SK-N-SH treated with all-trans-retinoic acid at 6 μM for 48 hours (cell line): ENCODE measurements around the gene SMPD4.
"Not testable (repeated sequence)": the region's sequence is repeated elsewhere in the genome, so short reads cannot be mapped to it uniquely, and the experiment has no call there.

Experiments
- ATAC-seq: fragments of 200-7000 bp; cut with Tn5 transposase; 3 replicates; pipeline ENCODE4 v1.9.1; 2020; ENCODE audit warnings: mild to moderate bottlenecking, moderate library complexity
- ARNTL ChIP-seq: fragments of 450-650 bp; formaldehyde crosslinking; IDR thresholded peaks from 2 replicates; pipeline ENCODE4 v1.5.0; 2020; ENCODE audit warnings: low read depth, mild to moderate bottlenecking, moderate library complexity, borderline replicate concordance
- BACH2 ChIP-seq: fragments of 250-450 bp; sonication (Bioruptor Pico); IDR thresholded peaks from 2 replicates; pipeline ENCODE4 v1.9.0; 2021; ENCODE audit warnings: mild to moderate bottlenecking, borderline replicate concordance
- CREB5 ChIP-seq: fragments of 250-450 bp; sonication (Bioruptor Pico); IDR thresholded peaks from 2 replicates; pipeline ENCODE4 v1.5.1; 2020; ENCODE audit warnings: low read depth, mild to moderate bottlenecking, moderate library complexity
- CSRNP3 ChIP-seq: fragments of 250-450 bp; sonication (Bioruptor Pico); IDR thresholded peaks from 2 replicates; pipeline ENCODE4 v1.5.1; 2021; ENCODE audit warnings: mild to moderate bottlenecking, moderate library complexity
- ESRRG ChIP-seq: fragments of 250-450 bp; sonication (Bioruptor Pico); IDR thresholded peaks from 2 replicates; pipeline ENCODE4 v1.6.1; 2021; ENCODE audit warnings: mild to moderate bottlenecking
- GLIS3 ChIP-seq: fragments of 250-450 bp; sonication (Bioruptor Pico); IDR thresholded peaks from 2 replicates; pipeline ENCODE4 v1.5.0; 2020; ENCODE audit warnings: mild to moderate bottlenecking, moderate library complexity
- ISL1 ChIP-seq: fragments of 250-450 bp; sonication (Bioruptor Pico); IDR thresholded peaks from 2 replicates; pipeline ENCODE4 v2.1.2; 2022; ENCODE audit warnings: mild to moderate bottlenecking, moderate library complexity
- OSR1 ChIP-seq: fragments of 250-450 bp; sonication (Bioruptor Pico); IDR thresholded peaks from 2 replicates; pipeline ENCODE4 v1.8.0; 2022; ENCODE audit warnings: moderate library complexity, mild to moderate bottlenecking, inconsistent platforms
- POU6F1 ChIP-seq: fragments of 250-450 bp; sonication (Bioruptor Pico); IDR thresholded peaks from 2 replicates; pipeline ENCODE4 v1.8.0; 2021; ENCODE audit warnings: low read depth, mild to moderate bottlenecking, moderate library complexity, borderline replicate concordance
- PPARA ChIP-seq: fragments of 250-450 bp; sonication (Bioruptor Pico); IDR thresholded peaks from 2 replicates; pipeline ENCODE4 v1.5.0; 2020; ENCODE audit warnings: mild to moderate bottlenecking, borderline replicate concordance
- RARB ChIP-seq: fragments of 250-450 bp; sonication (Bioruptor Pico); IDR thresholded peaks from 2 replicates; pipeline ENCODE4 v1.8.0; 2021; ENCODE audit warnings: mild to moderate bottlenecking, moderate library complexity
- SNAI2 ChIP-seq: fragments of 250-450 bp; sonication (Bioruptor Pico); IDR thresholded peaks from 2 replicates; pipeline ENCODE4 v1.5.0; 2020; ENCODE audit warnings: mild to moderate bottlenecking, moderate library complexity
- TCF4 ChIP-seq: fragments of 250-450 bp; sonication (Bioruptor Pico); IDR thresholded peaks from 2 replicates; pipeline ENCODE4 v1.8.0; 2021; ENCODE audit warnings: mild to moderate bottlenecking, moderate library complexity, borderline replicate concordance
- TSHZ2 ChIP-seq: fragments of 250-450 bp; sonication (Bioruptor Pico); IDR thresholded peaks from 2 replicates; pipeline ENCODE4 v1.5.0; 2020; ENCODE audit warnings: mild to moderate bottlenecking, moderate library complexity
- ZFP3 ChIP-seq: fragments of 250-450 bp; sonication (Bioruptor Pico); IDR thresholded peaks from 2 replicates; pipeline ENCODE4 v1.5.0; 2020; ENCODE audit warnings: mild to moderate bottlenecking, moderate library complexity
- ZFP30 ChIP-seq: fragments of 450-650 bp; formaldehyde crosslinking; IDR thresholded peaks from 2 replicates; pipeline ENCODE4 v1.5.0; 2022; ENCODE audit warnings: mild to moderate bottlenecking, moderate library complexity
- ZNF565 ChIP-seq: fragments of 450-650 bp; formaldehyde crosslinking; conservative IDR thresholded peaks from 2 replicates; pipeline ENCODE4 v1.5.0; 2020; ENCODE audit warnings: low read depth, mild to moderate bottlenecking, moderate library complexity
- ZNF70 ChIP-seq: fragments of 450-650 bp; formaldehyde crosslinking; IDR thresholded peaks from 2 replicates; pipeline ENCODE4 v1.5.0; 2020; ENCODE audit warnings: mild to moderate bottlenecking, moderate library complexity
- ZNF8 ChIP-seq: fragments of 450-650 bp; formaldehyde crosslinking; IDR thresholded peaks from 2 replicates; pipeline ENCODE4 v1.5.0; 2020; ENCODE audit warnings: mild to moderate bottlenecking, moderate library complexity

Gene SMPD4

GRCh38 chr2:130162968-130163367 is 18.4 kb downstream of the SMPD4 start (continued):
- TF ChIP-seq CREB5 (CRISPR knock-in tag): no peak
- TF ChIP-seq ISL1 (CRISPR knock-in tag): no peak
- no peak for TF ChIP-seq ZFP30 (CRISPR knock-in tag)

- ATAC-seq: not testable (repeated sequence)
Measured at GRCh38 chr2:130162486-130162885, 18.9 kb downstream of the SMPD4 start.

GRCh38 chr2:130160838-130161705 is 20.3 kb downstream of the SMPD4 start:
- ATAC-seq: not testable (repeated sequence)

GRCh38 chr2:130160131-130160530 is 21.3 kb downstream of the SMPD4 start:
- ATAC-seq: no peak
- TF ChIP-seq ARNTL (CRISPR knock-in tag) (no peak), CSRNP3 (CRISPR knock-in tag) (no peak), PPARA (CRISPR knock-in tag) (no peak), SNAI2 (no peak), RARB (CRISPR knock-in tag) (no peak), TCF4 (CRISPR knock-in tag) (no peak), BACH2 (CRISPR knock-in tag) (no peak), ZFP3 (CRISPR knock-in tag) (no peak), ZNF565 (CRISPR knock-in tag) (no peak), OSR1 (no peak), ESRRG (CRISPR knock-in tag) (no peak), CREB5 (CRISPR knock-in tag) (no peak), ZNF8 (no peak), TSHZ2 (CRISPR knock-in tag) (no peak), POU6F1 (no peak), ZFP30 (CRISPR knock-in tag) (no peak), GLIS3 (CRISPR knock-in tag) (no peak), ZNF70 (no peak)
- TF ChIP-seq, all 23 proteins: peak for 0

GRCh38 chr2:130159376-130159775 is 22.0 kb downstream of the SMPD4 start:
- ATAC-seq: not testable (repeated sequence)
